SW 1271 (cell line): ENCODE measurements around the gene MAFF.
"Not testable (repeated sequence)": the region's sequence is repeated elsewhere in the genome, so short reads cannot be mapped to it uniquely, and the experiment has no call there.

ENCODE experiments used
- DNase-seq, 2 experiments: peaks; one replicate each; lab custom pipeline; 2025; lab: John Stamatoyannopoulos, UW

The MAFF gene

DNA sequence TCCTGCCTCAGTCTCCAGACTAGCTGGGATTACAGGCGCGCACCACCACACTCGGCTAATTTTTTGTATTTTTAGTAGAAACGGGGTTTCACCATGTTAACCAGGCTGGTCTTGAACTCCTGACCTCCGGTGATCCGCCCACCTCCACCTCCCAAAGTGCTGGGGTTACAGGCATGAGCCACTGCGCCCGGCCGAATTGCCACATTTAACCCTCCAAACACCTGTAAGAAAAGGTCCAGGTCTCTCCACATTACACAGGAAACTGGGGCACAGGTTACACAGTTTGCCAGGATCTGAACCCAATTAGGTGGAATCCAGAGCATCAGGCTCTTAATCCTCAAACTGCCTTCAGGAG lies 24.2 kb upstream of the MAFF start:
- not testable (repeated sequence) for DNase-seq

GRCh38 chr22:38177926-38178604 lies 23.7 kb upstream of the MAFF start:
- DNase-seq: peak; percentile 65 to 92

DNA sequence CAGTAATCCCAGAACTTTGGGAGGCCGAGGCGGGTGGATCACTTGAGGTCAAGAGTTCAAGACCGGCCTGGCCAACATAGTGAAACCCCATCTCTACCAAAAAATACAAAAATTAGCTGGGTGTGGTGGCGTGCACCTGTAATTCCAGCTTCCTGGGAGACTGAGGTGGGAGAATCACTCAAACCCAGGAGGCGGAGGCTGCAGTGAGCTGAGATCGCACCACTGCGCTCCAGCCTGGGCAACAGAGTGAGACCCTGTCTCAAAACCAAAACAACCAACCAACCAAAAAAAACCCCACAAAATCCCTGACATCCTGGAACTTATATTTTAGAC lies 23.2 kb upstream of the MAFF start:
- not testable (repeated sequence) for DNase-seq

DNA sequence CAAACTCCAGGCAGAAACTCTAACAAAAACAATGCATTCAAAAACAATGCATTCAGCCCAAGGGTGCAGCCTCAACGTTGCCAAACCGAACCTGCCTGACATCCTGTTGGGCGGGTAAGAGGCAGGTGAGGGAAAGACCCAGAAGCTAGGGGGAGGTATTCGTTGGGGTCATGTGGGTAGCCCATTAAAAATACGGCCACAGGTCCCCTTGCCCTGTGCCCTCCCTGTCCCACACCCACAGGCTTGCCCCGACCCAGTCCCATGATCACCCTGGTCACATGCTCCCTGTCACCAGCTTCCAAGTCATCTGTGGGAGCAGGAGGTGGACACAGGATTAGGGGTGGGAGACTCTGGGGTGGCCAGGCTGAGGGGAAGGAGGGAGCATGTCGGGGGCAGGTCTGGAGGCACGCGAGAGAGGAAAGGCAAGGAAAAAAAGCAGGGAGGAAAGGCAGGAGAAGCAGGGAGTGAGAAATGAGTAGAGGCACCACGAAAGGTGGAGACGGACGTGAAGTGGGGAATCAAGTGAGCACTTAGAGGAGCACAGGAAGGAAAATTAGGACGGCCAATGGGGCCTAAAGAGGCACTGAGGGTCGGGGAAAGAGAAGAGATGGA lies 20.8 kb upstream of the MAFF start:
- peak in 1 of 2 experiments; percentile 36 for DNase-seq

GRCh38 chr22:38181453-38182200 lies 20.2 kb upstream of the MAFF start, which contains the start of gene PLA2G6:
PLA2G6 (minus strand) TSS chr22:38181830; CDS start chr22:38169426, 12,404 bp downstream.
- DNase-seq: peak; percentile 87 to 96

- DNase-seq: no peak
These were observed 17.0 kb upstream of the MAFF start for GRCh38 chr22:38184788-38185187.

GRCh38 chr22:38186429-38186828 lies 15.4 kb upstream of the MAFF start:
- DNase-seq: no peak

- no peak for DNase-seq
These were observed 14.2 kb upstream of the MAFF start for GRCh38 chr22:38187413-38188212.

- DNase-seq: no peak
These were observed 12.7 kb upstream of the MAFF start for GRCh38 chr22:38189104-38189503.

DNA sequence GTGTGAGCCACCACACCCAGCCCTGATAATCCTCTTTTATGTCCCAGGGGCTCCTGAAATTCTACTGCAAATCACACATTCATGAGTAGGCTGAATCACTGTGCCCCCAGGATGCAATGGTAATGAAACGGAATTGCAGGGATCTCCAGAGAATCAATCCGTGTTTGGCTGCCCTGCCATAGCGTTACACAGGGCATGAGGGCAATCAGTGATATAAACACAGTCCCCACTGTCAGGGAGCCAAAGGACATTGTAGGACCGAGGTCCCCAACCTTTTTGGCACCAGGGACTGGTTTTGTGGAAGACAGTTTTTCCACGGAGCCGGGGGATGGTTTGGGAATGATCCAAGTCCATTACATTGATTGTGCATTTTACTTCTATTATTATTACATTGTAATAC lies 11.2 kb upstream of the MAFF start:
- no peak for DNase-seq

GRCh38 chr22:38191055-38191454 lies 10.7 kb upstream of the MAFF start:
- DNase-seq: no peak

DNA sequence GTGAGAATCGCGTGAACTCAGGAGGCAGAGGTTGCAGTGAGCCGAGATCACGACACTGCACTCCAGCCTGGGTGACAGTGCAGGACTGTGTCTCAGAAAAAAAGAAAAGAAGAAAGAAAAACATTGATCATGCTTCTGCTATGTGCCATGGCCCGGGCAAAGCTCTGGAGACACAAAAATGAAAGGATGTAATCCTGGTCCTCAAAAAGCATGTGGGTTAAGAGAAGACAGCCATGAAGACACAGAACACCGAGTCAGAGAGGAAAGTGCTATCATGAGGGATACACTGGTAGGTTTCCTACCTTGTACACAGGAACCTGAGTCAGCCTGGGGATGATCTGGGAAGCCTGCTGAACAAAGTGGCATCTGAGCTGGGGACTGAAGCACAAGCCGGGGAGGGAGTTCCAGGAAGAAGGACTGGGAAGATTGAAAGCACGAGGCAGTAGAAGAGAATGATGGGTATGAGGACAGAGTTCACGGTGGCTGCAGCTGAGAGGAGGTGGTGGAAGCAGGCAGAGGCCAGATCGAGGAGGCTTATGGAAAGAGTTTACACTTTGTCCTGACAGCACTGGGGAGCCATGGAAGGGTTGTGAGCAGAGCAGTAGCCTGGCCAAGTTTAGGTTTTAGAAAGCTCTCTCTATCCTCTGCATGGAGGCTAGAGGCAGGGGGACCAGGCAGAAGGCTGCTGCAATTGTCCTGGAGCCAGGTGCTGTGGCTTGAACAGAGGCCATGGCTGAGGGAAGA lies 9.9 kb upstream of the MAFF start:
- no peak for DNase-seq

- DNase-seq: no peak
These were observed 9.3 kb upstream of the MAFF start for GRCh38 chr22:38192475-38192863.

DNA sequence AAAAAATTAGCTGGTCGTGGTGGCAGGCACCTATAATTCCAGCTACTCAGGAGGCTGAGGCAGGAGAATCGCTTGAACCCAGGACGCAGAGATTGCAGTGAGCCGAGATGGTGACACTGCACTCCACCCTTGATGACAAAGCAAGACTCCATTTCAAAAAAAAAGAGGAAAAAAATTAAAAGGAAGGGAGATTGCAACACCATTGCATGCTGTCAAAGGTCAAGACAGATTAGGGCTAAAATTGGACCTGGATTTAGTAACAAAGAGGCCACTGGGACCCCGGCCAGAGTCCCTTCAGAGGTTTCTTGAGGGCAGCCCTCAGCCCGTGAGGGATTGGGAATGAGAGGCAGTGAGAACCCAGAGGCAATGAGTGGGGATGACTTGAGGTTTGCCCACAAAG lies 8.2 kb upstream of the MAFF start:
- DNase-seq: no peak

DNA sequence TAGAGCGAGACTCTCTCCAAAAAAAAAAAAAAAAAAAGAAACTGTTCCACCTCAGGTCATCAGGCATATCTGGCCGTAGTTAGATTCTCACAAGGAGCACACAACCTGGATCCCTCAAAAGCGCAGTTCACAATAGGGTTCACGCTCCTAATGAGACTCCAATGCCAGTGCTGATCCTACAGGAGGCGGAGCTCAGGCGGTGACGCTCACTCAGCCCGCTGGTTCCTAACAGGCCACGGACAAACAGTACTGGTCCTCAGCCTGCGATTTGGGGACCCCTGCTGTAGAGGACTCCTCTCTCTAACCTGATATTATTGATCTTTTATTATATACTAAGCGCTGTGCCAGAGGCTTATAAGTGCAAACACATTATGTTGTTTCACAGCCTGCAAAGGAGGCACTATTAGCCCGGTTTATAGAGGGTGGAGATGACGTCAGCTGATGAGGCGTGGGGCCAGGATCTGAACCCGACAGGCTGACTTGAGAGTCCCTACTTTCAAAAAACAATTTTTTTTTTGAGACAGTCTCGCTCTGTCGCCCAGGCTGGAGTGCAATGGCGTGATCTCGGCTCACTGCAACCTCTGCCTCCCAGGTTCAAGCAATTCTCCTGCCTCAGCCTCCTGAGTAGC lies 4.9 kb upstream of the MAFF start:
- no peak for DNase-seq

GRCh38 chr22:38199826-38200559 lies 1.8 kb upstream of the MAFF start:
- no peak for DNase-seq

- DNase-seq: no peak
These were observed 453 bp upstream of the MAFF start for GRCh38 chr22:38201371-38201710.

GRCh38 chr22:38202437-38203089 lies 769 bp downstream of the MAFF start:
- DNase-seq: peak in 1 of 2 experiments; percentile 36

GRCh38 chr22:38203090-38203810 lies 1.5 kb downstream of the MAFF start:
- DNase-seq: peak in 1 of 2 experiments; percentile 29
